Loucy (cell line): ENCODE results near the gene ITGB4.

Experiments used
- H2AFZ ChIP-seq: fragments of 200-600 bp; sonication (generic); 2 replicates; pipeline ENCODE4 v1.6.0; 2016; ENCODE audit warnings: antibody characterized with exemption, mild to moderate bottlenecking, low read length, moderate library complexity
- H3F3A ChIP-seq: fragments of 200-600 bp; 2 replicates; pipeline ENCODE4 v1.6.0; 2016; ENCODE audit warnings: antibody characterized with exemption, low read depth, mild to moderate bottlenecking
- H3K27me3 ChIP-seq: fragments of 200-600 bp; sonication (generic); 2 replicates; pipeline ENCODE4 v1.6.1; 2014; ENCODE audit warnings: low read length, mild to moderate bottlenecking; ENCODE audit not compliant: insufficient read depth, poor library complexity, severe bottlenecking
- H3K36me3 ChIP-seq: fragments of 200-600 bp; sonication (generic); 2 replicates; pipeline ENCODE4 v1.6.1; 2016; ENCODE audit warnings: low read length; ENCODE audit not compliant: insufficient read depth
- H3K4me1 ChIP-seq: fragments of 200-600 bp; sonication (generic); 2 replicates; pipeline ENCODE4 v1.5.1; 2014; ENCODE audit warnings: low read length, mild to moderate bottlenecking; ENCODE audit not compliant: insufficient read depth, poor library complexity, severe bottlenecking
- H3K4me2 ChIP-seq: fragments of 200-600 bp; sonication (generic); 2 replicates; pipeline ENCODE4 v1.6.0; 2014; ENCODE audit warnings: antibody characterized with exemption, low read length, low read depth, mild to moderate bottlenecking; ENCODE audit not compliant: poor library complexity, severe bottlenecking
- H3K4me3 ChIP-seq: fragments of 200-600 bp; sonication (generic); 2 replicates; pipeline ENCODE4 v1.5.1; 2014; ENCODE audit warnings: low read length, mild to moderate bottlenecking, mixed read lengths; ENCODE audit not compliant: poor library complexity, severe bottlenecking
- H3K79me2 ChIP-seq: fragments of 200-600 bp; sonication (generic); 2 replicates; pipeline ENCODE4 v1.6.1; 2014; ENCODE audit warnings: low read length; ENCODE audit not compliant: insufficient read depth
- H3K9ac ChIP-seq: fragments of 200-600 bp; sonication (generic); 2 replicates; pipeline ENCODE4 v1.6.0; 2014; ENCODE audit warnings: mild to moderate bottlenecking, low read depth, low read length, moderate library complexity; ENCODE audit not compliant: poor library complexity, severe bottlenecking
- H3K9me2 ChIP-seq: fragments of 200-600 bp; sonication (generic); replicated peaks from 2 replicates; pipeline ENCODE4 v1.6.1; 2016; ENCODE audit warnings: low read depth, low read length, mixed read lengths
- H3K9me3 ChIP-seq: fragments of 200-600 bp; sonication (generic); 2 replicates; pipeline ENCODE4 v1.6.1; 2014; ENCODE audit warnings: mild to moderate bottlenecking, antibody characterized with exemption, low read length, low read depth; ENCODE audit not compliant: insufficient read depth
- H4K20me1 ChIP-seq: fragments of 200-600 bp; sonication (generic); 2 replicates; pipeline ENCODE4 v1.6.0; 2014; ENCODE audit warnings: antibody characterized with exemption, low read length, mild to moderate bottlenecking; ENCODE audit not compliant: insufficient read depth, poor library complexity, severe bottlenecking
- EZH2phosphoT487 ChIP-seq: fragments of 200-600 bp; IDR thresholded peaks from 2 replicates; pipeline ENCODE4 v1.6.1; 2018; ENCODE audit warnings: antibody characterized with exemption, mild to moderate bottlenecking, moderate library complexity, borderline replicate concordance
- TF ChIP-seq, protein P1 (sequence below): fragments of 200-600 bp; sonication (generic); conservative IDR thresholded peaks from 2 replicates; pipeline ENCODE4 v1.5.1; 2014; ENCODE audit warnings: mild to moderate bottlenecking, antibody characterized with exemption, low read length

ITGB4 gene

GRCh38 chr17:75764417-75764710, 43.1 kb downstream of the ITGB4 start:
- no peak for TF ChIP-seq EZH2phosphoT487
- TF ChIP-seq, protein P1, sequence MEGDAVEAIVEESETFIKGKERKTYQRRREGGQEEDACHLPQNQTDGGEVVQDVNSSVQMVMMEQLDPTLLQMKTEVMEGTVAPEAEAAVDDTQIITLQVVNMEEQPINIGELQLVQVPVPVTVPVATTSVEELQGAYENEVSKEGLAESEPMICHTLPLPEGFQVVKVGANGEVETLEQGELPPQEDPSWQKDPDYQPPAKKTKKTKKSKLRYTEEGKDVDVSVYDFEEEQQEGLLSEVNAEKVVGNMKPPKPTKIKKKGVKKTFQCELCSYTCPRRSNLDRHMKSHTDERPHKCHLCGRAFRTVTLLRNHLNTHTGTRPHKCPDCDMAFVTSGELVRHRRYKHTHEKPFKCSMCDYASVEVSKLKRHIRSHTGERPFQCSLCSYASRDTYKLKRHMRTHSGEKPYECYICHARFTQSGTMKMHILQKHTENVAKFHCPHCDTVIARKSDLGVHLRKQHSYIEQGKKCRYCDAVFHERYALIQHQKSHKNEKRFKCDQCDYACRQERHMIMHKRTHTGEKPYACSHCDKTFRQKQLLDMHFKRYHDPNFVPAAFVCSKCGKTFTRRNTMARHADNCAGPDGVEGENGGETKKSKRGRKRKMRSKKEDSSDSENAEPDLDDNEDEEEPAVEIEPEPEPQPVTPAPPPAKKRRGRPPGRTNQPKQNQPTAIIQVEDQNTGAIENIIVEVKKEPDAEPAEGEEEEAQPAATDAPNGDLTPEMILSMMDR: no peak; the same call in 1 of the 2 replicates
- Histone ChIP-seq H3K9me2 (no peaks in the 10 kb centered on the region), H3F3A (no peaks in the 10 kb centered on the region; the same call in 1 of the 2 replicates), H3K4me3 (peak overlapping the region; percentile 90), H3K36me3 (no peaks in the 10 kb centered on the region), H3K4me2 (peak overlapping the region; percentile 99), H3K9ac (peak overlapping the region; percentile 75), H3K79me2 (peaks cover 3% of the 10 kb centered on the region; the same call in 1 of the 2 replicates), H4K20me1 (no peaks in the 10 kb centered on the region), H3K27me3 (no peaks in the 10 kb centered on the region), H3K4me1 (peaks cover 14% of the 10 kb centered on the region), H3K9me3 (no peaks in the 10 kb centered on the region), H2AFZ (peak overlapping the region; percentile 99)

- Histone ChIP-seq H3K79me2 (peaks cover 3% of the 10 kb centered on the region; the same call in 1 of the 2 replicates), H3K36me3 (no peaks in the 10 kb centered on the region), H3K9me3 (no peaks in the 10 kb centered on the region), H3K4me1 (peaks cover 14% of the 10 kb centered on the region), H3K9me2 (no peaks in the 10 kb centered on the region), H3F3A (no peaks in the 10 kb centered on the region; the same call in 1 of the 2 replicates), H3K9ac (peak within 1 kb of the TSS; percentile 75), H3K4me2 (peak within 1 kb of the TSS; percentile 99), H4K20me1 (no peaks in the 10 kb centered on the region), H3K4me3 (peak within 1 kb of the TSS; percentile 90), H3K27me3 (no peaks in the 10 kb centered on the region), H2AFZ (peak within 1 kb of the TSS; percentile 99)
- TF ChIP-seq, protein P1: peak; percentile 62
- no peak for TF ChIP-seq EZH2phosphoT487
Measured at GRCh38 chr17:75764711-75765421, 43.6 kb downstream of the ITGB4 start, which contains the start of gene GALK1. Gene GALK1, minus strand, starts transcription at chr17:75765192. Its CDS starts 56 bp downstream, at chr17:75765136.

DNA sequence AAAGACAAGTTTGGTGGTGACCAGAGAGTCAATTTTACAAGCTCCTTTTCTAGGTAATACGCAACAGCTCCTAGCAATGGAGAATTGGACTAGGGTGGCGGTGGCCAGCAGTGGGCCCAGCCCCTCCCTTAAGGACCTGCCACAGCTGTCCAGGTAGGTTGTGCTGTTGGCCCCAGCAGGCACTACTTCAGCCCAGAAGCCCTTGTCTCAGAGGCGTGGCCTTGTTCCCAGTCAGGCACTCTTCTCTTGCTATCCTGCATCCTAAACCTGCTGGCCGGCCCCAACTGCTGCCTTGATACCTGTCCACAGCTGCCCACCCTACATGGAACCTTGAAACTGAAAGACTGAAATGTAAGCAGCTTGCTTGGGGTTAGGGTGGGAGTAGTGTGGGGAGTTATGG, 44.7 kb downstream of the ITGB4 start:
- H3K36me3 ChIP-seq: no peaks in the 10 kb centered on the region
- no peak overlapping the region for H3K4me2 ChIP-seq
- no peaks in the 10 kb centered on the region for H3K9me3 ChIP-seq
- H3K4me3 ChIP-seq: no peak overlapping the region
- no peak overlapping the region for H2AFZ ChIP-seq
- H3K79me2 ChIP-seq: peaks cover 3% of the 10 kb centered on the region; the same call in 1 of the 2 replicates
- no peak overlapping the region for H3K9ac ChIP-seq
- no peaks in the 10 kb centered on the region for H3K27me3 ChIP-seq
- peaks cover 14% of the 10 kb centered on the region for H3K4me1 ChIP-seq
- no peaks in the 10 kb centered on the region for H4K20me1 ChIP-seq
- no peaks in the 10 kb centered on the region for H3K9me2 ChIP-seq
- no peaks in the 10 kb centered on the region; the same call in 1 of the 2 replicates for H3F3A ChIP-seq
- TF ChIP-seq, protein P1: no peak
- no peak for TF ChIP-seq EZH2phosphoT487
